ENCODE data around the gene ELP2. TPM values are rescaled to one million over a fixed set of nuclear protein-coding genes. Genes with fewer than 3 reads are reported as not detected.

ELP2 gene
- total and polyA plus RNA-seq, 2 of the 8 experiments (the other 6 are each of a cell fraction or from before 2014, with no cell fraction given): 55.8 to 165 TPM

DNA sequence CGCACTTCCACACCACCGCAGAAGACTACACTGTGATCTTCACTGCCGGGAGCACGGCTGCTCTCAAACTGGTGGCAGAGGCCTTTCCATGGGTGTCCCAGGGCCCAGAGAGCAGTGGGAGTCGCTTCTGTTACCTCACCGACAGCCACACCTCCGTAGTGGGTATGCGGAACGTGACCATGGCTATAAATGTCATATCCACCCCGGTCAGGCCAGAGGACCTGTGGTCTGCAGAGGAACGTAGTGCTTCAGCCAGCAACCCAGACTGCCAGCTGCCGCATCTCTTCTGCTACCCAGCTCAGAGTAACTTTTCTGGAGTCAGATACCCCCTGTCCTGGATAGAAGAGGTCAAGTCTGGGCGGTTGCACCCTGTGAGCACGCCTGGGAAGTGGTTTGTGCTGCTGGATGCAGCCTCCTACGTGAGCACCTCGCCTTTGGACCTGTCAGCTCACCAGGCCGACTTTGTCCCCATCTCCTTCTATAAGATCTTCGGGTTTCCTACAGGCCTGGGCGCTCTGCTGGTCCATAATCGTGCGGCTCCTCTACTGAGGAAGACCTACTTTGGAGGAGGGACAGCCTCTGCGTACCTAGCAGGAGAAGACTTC is 70.1 kb downstream of the ELP2 start (continued):
- TF ChIP-seq TEAD4 (IDR thresholded peaks at IDR 0.05; ENCODE audit: low read depth, low read length): no peak
- TF ChIP-seq HDAC2 (IDR thresholded peaks at IDR 0.05; ENCODE audit: borderline replicate concordance in 1 of 2, low read depth in 2 of 2, low read length in 2 of 2): no peak
- no peak for TF ChIP-seq PHF8 (conservative IDR thresholded peaks at IDR 0.05; ENCODE audit: low read depth, low read length)
